ENCODE data around the gene SLC15A2.

DNA sequence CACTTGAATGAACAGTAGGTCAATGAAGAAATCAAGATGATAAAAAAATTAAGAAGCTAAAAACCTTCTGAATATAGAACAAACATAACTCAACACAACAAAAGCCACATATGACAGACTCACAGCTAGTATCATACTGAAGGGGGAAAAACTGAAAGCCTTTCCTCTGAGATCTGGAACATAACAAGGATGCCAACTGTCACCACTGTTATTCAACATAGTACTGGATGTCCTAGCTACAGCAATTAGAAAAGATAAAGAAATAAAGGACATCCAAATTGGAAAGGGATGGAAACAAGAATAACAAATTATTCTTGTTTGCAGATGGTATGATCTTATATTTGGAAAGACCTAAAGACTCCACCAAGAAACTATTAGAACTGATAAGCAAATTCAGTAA, 67.1 kb downstream of the SLC15A2 start:
- TF ChIP-seq, protein P1, sequence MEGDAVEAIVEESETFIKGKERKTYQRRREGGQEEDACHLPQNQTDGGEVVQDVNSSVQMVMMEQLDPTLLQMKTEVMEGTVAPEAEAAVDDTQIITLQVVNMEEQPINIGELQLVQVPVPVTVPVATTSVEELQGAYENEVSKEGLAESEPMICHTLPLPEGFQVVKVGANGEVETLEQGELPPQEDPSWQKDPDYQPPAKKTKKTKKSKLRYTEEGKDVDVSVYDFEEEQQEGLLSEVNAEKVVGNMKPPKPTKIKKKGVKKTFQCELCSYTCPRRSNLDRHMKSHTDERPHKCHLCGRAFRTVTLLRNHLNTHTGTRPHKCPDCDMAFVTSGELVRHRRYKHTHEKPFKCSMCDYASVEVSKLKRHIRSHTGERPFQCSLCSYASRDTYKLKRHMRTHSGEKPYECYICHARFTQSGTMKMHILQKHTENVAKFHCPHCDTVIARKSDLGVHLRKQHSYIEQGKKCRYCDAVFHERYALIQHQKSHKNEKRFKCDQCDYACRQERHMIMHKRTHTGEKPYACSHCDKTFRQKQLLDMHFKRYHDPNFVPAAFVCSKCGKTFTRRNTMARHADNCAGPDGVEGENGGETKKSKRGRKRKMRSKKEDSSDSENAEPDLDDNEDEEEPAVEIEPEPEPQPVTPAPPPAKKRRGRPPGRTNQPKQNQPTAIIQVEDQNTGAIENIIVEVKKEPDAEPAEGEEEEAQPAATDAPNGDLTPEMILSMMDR (IDR thresholded peaks at IDR 0.05) = no peak
- TF ChIP-seq POLR2A (IDR thresholded peaks at IDR 0.05; ENCODE audit: low read depth) (no peak), POLR2AphosphoS5 (IDR thresholded peaks at IDR 0.05) (no peak)

Measured in esophagus muscularis mucosa (tissue), 3 donors.